GM10266 (cell line): Measurements from ENCODE around the gene HIPK2.
"Not testable (repeated sequence)": the region's sequence is repeated elsewhere in the genome, so short reads cannot be mapped to it uniquely, and the experiment has no call there.

Experiments
- DNase-seq: peaks from one replicate; pipeline ENCODE4 v3.0.0; 2012; ENCODE audit errors: extremely low spot score
- CTCF ChIP-seq: IDR thresholded peaks from 2 replicates; pipeline ENCODE4 v1.5.1; 2012; ENCODE audit warnings: mild to moderate bottlenecking, low read depth; ENCODE audit not compliant: control insufficient read depth, insufficient read depth; ENCODE audit errors: missing control alignments

HIPK2 gene

GRCh38 chr7:139671967-139672366 lies 105.8 kb downstream of the HIPK2 start:
- TF ChIP-seq CTCF = no peak
- no peak for DNase-seq

GRCh38 chr7:139670662-139671061 lies 107.1 kb downstream of the HIPK2 start:
- not testable (repeated sequence) for DNase-seq

GRCh38 chr7:139669106-139670061 lies 108.4 kb downstream of the HIPK2 start:
- TF ChIP-seq CTCF = no peak
- DNase-seq = no peak

- TF ChIP-seq CTCF = no peak
- no peak for DNase-seq
Observed at GRCh38 chr7:139667377-139667776, 110.4 kb downstream of the HIPK2 start.

GRCh38 chr7:139666501-139666900 lies 111.3 kb downstream of the HIPK2 start:
- no peak for TF ChIP-seq CTCF
- DNase-seq = no peak

GRCh38 chr7:139664434-139664833 lies 113.4 kb downstream of the HIPK2 start:
- no peak for TF ChIP-seq CTCF
- DNase-seq = no peak

- no peak for TF ChIP-seq CTCF
- DNase-seq = no peak
Observed at GRCh38 chr7:139663608-139664177, 114.1 kb downstream of the HIPK2 start.
